Measurements from ENCODE around the gene NOTO. TPM values are rescaled to one million over a fixed set of nuclear protein-coding genes. Genes with fewer than 3 reads are reported as not detected.

Gene NOTO
- total RNA-seq, 2 donors from 2014 or later, result not detected

- DNase-seq (ENCODE audit: low spot score), result no peak
- no peak overlapping the region for H3K4me3 ChIP-seq
- TF ChIP-seq, protein P1, sequence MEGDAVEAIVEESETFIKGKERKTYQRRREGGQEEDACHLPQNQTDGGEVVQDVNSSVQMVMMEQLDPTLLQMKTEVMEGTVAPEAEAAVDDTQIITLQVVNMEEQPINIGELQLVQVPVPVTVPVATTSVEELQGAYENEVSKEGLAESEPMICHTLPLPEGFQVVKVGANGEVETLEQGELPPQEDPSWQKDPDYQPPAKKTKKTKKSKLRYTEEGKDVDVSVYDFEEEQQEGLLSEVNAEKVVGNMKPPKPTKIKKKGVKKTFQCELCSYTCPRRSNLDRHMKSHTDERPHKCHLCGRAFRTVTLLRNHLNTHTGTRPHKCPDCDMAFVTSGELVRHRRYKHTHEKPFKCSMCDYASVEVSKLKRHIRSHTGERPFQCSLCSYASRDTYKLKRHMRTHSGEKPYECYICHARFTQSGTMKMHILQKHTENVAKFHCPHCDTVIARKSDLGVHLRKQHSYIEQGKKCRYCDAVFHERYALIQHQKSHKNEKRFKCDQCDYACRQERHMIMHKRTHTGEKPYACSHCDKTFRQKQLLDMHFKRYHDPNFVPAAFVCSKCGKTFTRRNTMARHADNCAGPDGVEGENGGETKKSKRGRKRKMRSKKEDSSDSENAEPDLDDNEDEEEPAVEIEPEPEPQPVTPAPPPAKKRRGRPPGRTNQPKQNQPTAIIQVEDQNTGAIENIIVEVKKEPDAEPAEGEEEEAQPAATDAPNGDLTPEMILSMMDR (IDR thresholded peaks at IDR 0.05), result no peak
- no peaks in the 10 kb centered on the region for H3K27me3 ChIP-seq
- peaks cover 0 to 29% of the 10 kb centered on the region in 2 donors for H3K4me1 ChIP-seq
- H3K27ac ChIP-seq, result no peak overlapping the region
- H3K9me3 ChIP-seq, result no peaks in the 10 kb centered on the region
- H3K36me3 ChIP-seq, result no peaks in the 10 kb centered on the region
These were observed 29.4 kb upstream of the NOTO start for GRCh38 chr2:73172963-73173362.

DNA sequence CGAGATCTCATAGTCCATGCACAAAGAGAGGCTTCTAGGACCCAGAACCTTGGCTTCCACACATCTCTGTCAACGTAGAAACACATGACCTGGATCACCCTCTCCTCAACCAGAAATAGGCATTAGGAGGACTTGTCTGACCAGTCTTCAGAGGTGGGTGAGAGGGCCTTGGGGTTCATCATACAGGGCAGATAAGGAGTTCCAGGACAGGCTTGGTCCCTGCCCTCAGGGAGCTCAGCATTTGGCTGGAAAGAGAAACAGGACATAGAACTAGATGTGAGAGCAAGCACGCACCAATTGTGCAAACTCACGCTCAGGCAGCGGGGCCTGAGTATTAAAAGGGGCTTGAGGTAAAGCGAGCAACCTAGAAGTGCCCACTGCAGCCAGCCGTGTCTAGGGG is 28.6 kb upstream of the NOTO start:
- Histone ChIP-seq H3K36me3 (no peaks in the 10 kb centered on the region), H3K4me1 (peaks cover 0 to 29% of the 10 kb centered on the region in 2 donors), H3K27ac (no peak overlapping the region), H3K27me3 (no peaks in the 10 kb centered on the region), H3K9me3 (no peaks in the 10 kb centered on the region), H3K4me3 (no peak overlapping the region)
- TF ChIP-seq, protein P1 (IDR thresholded peaks at IDR 0.05), result no peak
- no peak for DNase-seq (ENCODE audit: low spot score)

GRCh38 chr2:73174244-73174643 is 28.1 kb upstream of the NOTO start:
- H3K4me1 ChIP-seq, result peaks cover 0 to 29% of the 10 kb centered on the region in 2 donors
- H3K9me3 ChIP-seq, result no peaks in the 10 kb centered on the region
- no peak for DNase-seq (ENCODE audit: low spot score)
- no peaks in the 10 kb centered on the region for H3K27me3 ChIP-seq
- no peak overlapping the region for H3K27ac ChIP-seq
- H3K4me3 ChIP-seq, result no peak overlapping the region
- TF ChIP-seq, protein P1 (IDR thresholded peaks at IDR 0.05), result no peak
- no peaks in the 10 kb centered on the region for H3K36me3 ChIP-seq

GRCh38 chr2:73174941-73175662 is 27.3 kb upstream of the NOTO start:
- DNase-seq (ENCODE audit: low spot score), result no peak
- Histone ChIP-seq H3K27ac (no peak overlapping the region), H3K9me3 (no peaks in the 10 kb centered on the region), H3K27me3 (no peaks in the 10 kb centered on the region), H3K4me1 (peaks cover 0 to 29% of the 10 kb centered on the region in 2 donors), H3K36me3 (no peaks in the 10 kb centered on the region), H3K4me3 (peak overlapping the region; percentile 49 to 67)
- TF ChIP-seq, protein P1 (IDR thresholded peaks at IDR 0.05), result no peak

GRCh38 chr2:73175663-73176204 is 26.6 kb upstream of the NOTO start:
- Histone ChIP-seq H3K27me3 (no peaks in the 10 kb centered on the region), H3K27ac (peak overlapping the region; percentile 79 to 84), H3K36me3 (no peaks in the 10 kb centered on the region), H3K4me1 (peaks cover 0 to 29% of the 10 kb centered on the region in 2 donors), H3K9me3 (no peaks in the 10 kb centered on the region), H3K4me3 (peak overlapping the region; percentile 49 to 67)
- TF ChIP-seq, protein P1 (IDR thresholded peaks at IDR 0.05), result peak in 1 of 2 donors; percentile 37
- peak; percentile 82 for DNase-seq (ENCODE audit: low spot score)

Measured in right atrium auricular region (tissue), 2 donors.